H9 (cell line): Measurements from ENCODE around the gene CFAP54. TPM values are rescaled to one million over a fixed set of nuclear protein-coding genes. Genes with fewer than 3 reads are reported as not detected.

ENCODE experiments used
- DNase-seq: peaks from one replicate; pipeline ENCODE4 v3.0.0-alpha.2; 2017
- H2AFZ ChIP-seq: one replicate; pipeline ENCODE4 v1.6.1; 2013; ENCODE audit warnings: mild to moderate bottlenecking, low read length, control low read depth, moderate library complexity
- H2AK5ac ChIP-seq: 2 replicates; pipeline ENCODE4 v1.6.1; 2013; ENCODE audit warnings: low read length, control low read depth, mixed read lengths; ENCODE audit not compliant: insufficient read length
- H2BK120ac ChIP-seq: one replicate; pipeline ENCODE4 v1.6.1; 2013; ENCODE audit warnings: low read depth, mild to moderate bottlenecking, low read length, control low read depth, inconsistent platforms; ENCODE audit not compliant: poor library complexity, severe bottlenecking
- H2BK12ac ChIP-seq: 2 replicates; pipeline ENCODE4 v1.6.1; 2013; ENCODE audit warnings: low read length, control low read depth, mixed read lengths, low read depth; ENCODE audit not compliant: insufficient read length
- H2BK15ac ChIP-seq: 2 replicates; pipeline ENCODE4 v1.6.1; 2013; ENCODE audit warnings: low read depth, low read length, control low read depth
- H2BK20ac ChIP-seq: one replicate; pipeline ENCODE4 v1.6.1; 2013; ENCODE audit warnings: low read depth, mild to moderate bottlenecking, low read length, control low read depth, inconsistent platforms; ENCODE audit not compliant: poor library complexity, severe bottlenecking
- H2BK5ac ChIP-seq: 2 replicates; pipeline ENCODE4 v1.6.1; 2013; ENCODE audit warnings: low read length, control low read depth, mixed read lengths; ENCODE audit not compliant: insufficient read length
- H3K14ac ChIP-seq: 2 replicates; pipeline ENCODE4 v1.6.1; 2013; ENCODE audit warnings: low read length, control low read depth; ENCODE audit not compliant: insufficient read depth
- H3K18ac ChIP-seq: 2 replicates; pipeline ENCODE4 v1.6.1; 2013; ENCODE audit warnings: low read depth, mild to moderate bottlenecking, mixed read lengths, low read length, control low read depth; ENCODE audit not compliant: insufficient read length
- H3K23ac ChIP-seq: 2 replicates; pipeline ENCODE4 v1.6.1; 2013; ENCODE audit warnings: low read length, control low read depth, mixed read lengths, low read depth; ENCODE audit not compliant: insufficient read length
- H3K23me2 ChIP-seq: 2 replicates; pipeline ENCODE4 v1.6.1; 2013; ENCODE audit warnings: low read depth, mild to moderate bottlenecking, mixed read lengths, low read length, control low read depth; ENCODE audit not compliant: insufficient read length, poor library complexity, severe bottlenecking
- H3K27ac ChIP-seq: 2 replicates; pipeline ENCODE4 v1.5.1; 2013; ENCODE audit warnings: low read length, control low read depth, mixed read lengths, low read depth; ENCODE audit not compliant: insufficient read length
- H3K27me3 ChIP-seq: 2 replicates; pipeline ENCODE4 v1.6.1; 2013; ENCODE audit warnings: low read length, control low read depth, inconsistent platforms; ENCODE audit not compliant: insufficient read depth
- H3K4ac ChIP-seq: 2 replicates; pipeline ENCODE4 v1.6.1; 2013; ENCODE audit warnings: low read depth, mild to moderate bottlenecking, control low read depth, inconsistent platforms, low read length, moderate library complexity
- H3K4me1 ChIP-seq: 2 replicates; pipeline ENCODE4 v1.6.1; 2013; ENCODE audit warnings: low read length, control low read depth, inconsistent platforms; ENCODE audit not compliant: insufficient read depth
- H3K4me2 ChIP-seq: 2 replicates; pipeline ENCODE4 v1.6.1; 2013; ENCODE audit warnings: low read length, control low read depth, mixed read lengths; ENCODE audit not compliant: insufficient read length, insufficient read depth
- H3K56ac ChIP-seq: 2 replicates; pipeline ENCODE4 v1.6.1; 2013; ENCODE audit warnings: low read depth, mild to moderate bottlenecking, mixed read lengths, low read length, control low read depth; ENCODE audit not compliant: insufficient read length
- H3K79me1 ChIP-seq: 2 replicates; pipeline ENCODE4 v1.6.1; 2013; ENCODE audit warnings: low read depth, mild to moderate bottlenecking, moderate library complexity, low read length, control low read depth, inconsistent platforms; ENCODE audit not compliant: insufficient read depth, poor library complexity, severe bottlenecking
- H3K79me2 ChIP-seq: 2 replicates; pipeline ENCODE4 v1.6.1; 2013; ENCODE audit warnings: low read length, control low read depth, inconsistent platforms; ENCODE audit not compliant: insufficient read depth
- H3K9ac ChIP-seq: 2 replicates; pipeline ENCODE4 v1.6.1; 2013; ENCODE audit warnings: low read length, control low read depth, mixed read lengths; ENCODE audit not compliant: insufficient read length; ENCODE audit errors: extremely low read depth
- H3K9me3 ChIP-seq: one replicate; pipeline ENCODE4 v1.6.1; 2013; ENCODE audit warnings: low read depth, low read length, inconsistent platforms; ENCODE audit not compliant: control insufficient read depth
- H3T11ph ChIP-seq: one replicate; pipeline ENCODE4 v1.6.1; 2013; ENCODE audit warnings: mild to moderate bottlenecking, low read length, control low read depth, inconsistent platforms
- H4K20me1 ChIP-seq: one replicate; pipeline ENCODE4 v1.6.1; 2013; ENCODE audit not compliant: control insufficient read depth, insufficient read length, insufficient read depth
- H4K5ac ChIP-seq: 2 replicates; pipeline ENCODE4 v1.6.1; 2013; ENCODE audit warnings: low read depth, mild to moderate bottlenecking, mixed read lengths, low read length, control low read depth; ENCODE audit not compliant: insufficient read length
- H4K8ac ChIP-seq: replicated peaks from 2 replicates; pipeline ENCODE4 v1.6.1; 2013; ENCODE audit warnings: low read length, control low read depth, mixed read lengths, low read depth; ENCODE audit not compliant: insufficient read length
- H4K91ac ChIP-seq: 2 replicates; pipeline ENCODE4 v1.6.1; 2013; ENCODE audit warnings: low read depth, mild to moderate bottlenecking, moderate library complexity, mixed read lengths, low read length, control low read depth; ENCODE audit not compliant: insufficient read length
- H3K27ac Mint-ChIP-seq, 3 experiments: 2 replicates in 2 of 3; 3 replicates in 1 of 3; pipeline ENCODE4 v1.8.0; 2020 to 2021; ENCODE audit warnings: mixed read lengths in 3 of 3, mild to moderate bottlenecking in 1 of 3, moderate library complexity in 1 of 3
- H3K27me3 Mint-ChIP-seq: 2 replicates; pipeline ENCODE4 v1.8.0; 2021; ENCODE audit warnings: low read depth, mild to moderate bottlenecking, moderate library complexity, mixed read lengths
- H3K36me3 Mint-ChIP-seq, 3 experiments: 2 replicates in 2 of 3; 3 replicates in 1 of 3; pipeline ENCODE4 v1.8.0; 2020 to 2021; ENCODE audit warnings: low read depth in 3 of 3, mixed read lengths in 3 of 3; ENCODE audit not compliant: insufficient read depth in 1 of 3
- H3K4me1 Mint-ChIP-seq, 2 experiments: 2 replicates each; pipeline ENCODE4 v1.8.0; 2020; ENCODE audit warnings: mixed read lengths in 2 of 2
- H3K4me3 Mint-ChIP-seq, 2 experiments: 2 replicates in 1 of 2; 3 replicates in 1 of 2; pipeline ENCODE4 v1.8.0; 2020 to 2021; ENCODE audit warnings: mild to moderate bottlenecking in 2 of 2, mixed read lengths in 2 of 2, moderate library complexity in 1 of 2
- H3K9me3 Mint-ChIP-seq, 2 experiments: 2 replicates in 1 of 2; 3 replicates in 1 of 2; pipeline ENCODE4 v1.8.0; 2020; ENCODE audit warnings: mild to moderate bottlenecking in 2 of 2, mixed read lengths in 2 of 2, moderate library complexity in 1 of 2
- CTCF ChIP-seq: fragments of 200-600 bp; sonication (generic); conservative IDR thresholded peaks from 3 replicates; pipeline ENCODE4 v1.8.0; 2021; ENCODE audit warnings: antibody characterized with exemption, mild to moderate bottlenecking
- WGBS: extraction: QIAGEN DNeasy Blood & Tissue Kit; methylation state at CpG from one replicate; pipeline ENCODE4 v1.1.7; 2013; ENCODE audit warnings: missing lambda C conversion rate, low lambda C conversion rate, mixed read lengths; ENCODE audit not compliant: insufficient read length; ENCODE audit errors: extremely low coverage; 5-methylcytosine and 5-hydroxymethylcytosine counted together
- total RNA-seq: library from RNA; stranded (reverse); gene quantifications from 2 replicates; pipeline ENCODE4 v1.2.1, GENCODE V29; 2021

The CFAP54 gene
- total RNA-seq, 1 experiment from 2014 or later: 0.24 TPM

DNA sequence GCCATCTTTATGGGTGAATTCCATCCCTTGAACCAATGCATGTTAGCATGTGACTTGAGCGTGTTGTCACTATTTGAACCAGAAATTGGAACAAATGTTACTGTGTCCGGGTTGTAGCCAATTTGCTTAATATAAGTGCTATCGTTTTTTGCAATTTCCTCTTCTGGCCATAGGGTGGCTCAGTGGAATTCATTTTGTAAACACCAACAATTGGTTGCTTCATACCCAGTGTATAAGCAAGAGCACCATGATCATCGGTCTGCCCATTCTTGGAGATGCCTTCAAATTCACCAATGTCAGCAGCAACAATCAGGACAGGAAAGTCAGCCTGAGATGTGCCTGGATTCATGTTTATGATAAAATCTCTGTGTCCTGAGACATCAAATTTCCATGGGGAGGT lies 412.7 kb downstream of the CFAP54 start:
- no peak overlapping the region for H2AFZ ChIP-seq
- H2BK12ac ChIP-seq: no peak overlapping the region
- no CpG with 5 or more reads among the region's 4 CpGs for WGBS
- H3K79me1 ChIP-seq: no peaks in the 10 kb centered on the region
- no peaks in the 10 kb centered on the region for H3K9me3 ChIP-seq
- H2BK20ac ChIP-seq: no peak overlapping the region
- no peak overlapping the region for H3K27ac ChIP-seq
- no peak overlapping the region for H2BK120ac ChIP-seq
- H3K23ac ChIP-seq: no peak overlapping the region
- no peak overlapping the region for H2AK5ac ChIP-seq
- H3K27me3 Mint-ChIP-seq: no peaks in the 10 kb centered on the region
- H3K4me1 Mint-ChIP-seq: peaks cover 4% of the 10 kb centered on the region in 2 experiments; a peak in 3 of 4 replicates
- H3K9me3 Mint-ChIP-seq: no peaks in the 10 kb centered on the region; a peak in 1 of 5 replicates
- H3K79me2 ChIP-seq: no peaks in the 10 kb centered on the region
- no peak for TF ChIP-seq CTCF
- H3K56ac ChIP-seq: no peak overlapping the region
- H3K18ac ChIP-seq: no peak overlapping the region
- H3K14ac ChIP-seq: no peak overlapping the region
- no peak overlapping the region for H3K4me3 Mint-ChIP-seq
- no peaks in the 10 kb centered on the region for H3K36me3 Mint-ChIP-seq
- H2BK15ac ChIP-seq: no peak overlapping the region
- no peak overlapping the region for H3K4me2 ChIP-seq
- H3K23me2 ChIP-seq: no peaks in the 10 kb centered on the region
- no peak overlapping the region for H3K4ac ChIP-seq
- no peak for DNase-seq
- no peak overlapping the region for H3T11ph ChIP-seq
- H4K5ac ChIP-seq: no peak overlapping the region
- no peak overlapping the region for H2BK5ac ChIP-seq
- H3K9ac ChIP-seq: no peak overlapping the region
- H3K27me3 ChIP-seq: no peaks in the 10 kb centered on the region
- H4K20me1 ChIP-seq: no peaks in the 10 kb centered on the region
- no peak overlapping the region for H4K8ac ChIP-seq
- H4K91ac ChIP-seq: no peak overlapping the region
- H3K27ac Mint-ChIP-seq: no peak overlapping the region
- H3K4me1 ChIP-seq: no peaks in the 10 kb centered on the region
